B cell (primary cell): ENCODE measurements around the gene GASK1A. TPM values are rescaled to one million over a fixed set of nuclear protein-coding genes. Genes with fewer than 3 reads are reported as not detected.

ENCODE experiments used
- ATAC-seq: fragments of 200-7000 bp; cut with Tn5 transposase; one replicate; pipeline ENCODE4 v1.10.0; 2021; ENCODE audit warnings: low read depth, mild to moderate bottlenecking, moderate number of reproducible peaks, moderate library complexity
- CTCF ChIA-PET: fragments of 350-600 bp; sonication (Branson Sonifier 250); formaldehyde crosslinking; loops from one replicate; lab custom pipeline; 2021; ENCODE audit warnings: antibody characterized with exemption, inconsistent platforms; lab: Charles Lee
- POLR2A ChIA-PET: fragments of 350-600 bp; sonication (Branson Sonifier 250); formaldehyde crosslinking; loops from one replicate; lab custom pipeline; 2021; ENCODE audit warnings: antibody characterized with exemption; lab: Charles Lee
- DNase-seq: peaks from one replicate; pipeline ENCODE4 v3.0.0; 2013
- H2AFZ ChIP-seq: 2 replicates; pipeline ENCODE4 v1.6.1; 2012; ENCODE audit warnings: mild to moderate bottlenecking, low read depth, low read length; ENCODE audit not compliant: insufficient read depth, poor library complexity, severe bottlenecking
- H3K27ac ChIP-seq, 2 donors: 1 replicate in 1 of 2; 2 replicates in 1 of 2; pipeline ENCODE4 v1.5.1; 2012 to 2013; ENCODE audit warnings: low read length in 2 of 2, mild to moderate bottlenecking in 2 of 2, moderate library complexity in 1 of 2
- H3K27me3 ChIP-seq, 4 experiments: fragments of 200-600 bp in 1 of 4; sonication (generic) in 1 of 4; replicated peaks in 1 of 4; 1 replicate in 2 of 4; 2 replicates in 2 of 4; pipeline versions ENCODE4 v1.6.1 to v1.7.0; 2013 to 2016; ENCODE audit warnings: low read length in 3 of 4, mild to moderate bottlenecking in 2 of 4, mixed read lengths in 1 of 4, moderate library complexity in 1 of 4; ENCODE audit not compliant: insufficient read depth in 4 of 4, control insufficient read depth in 3 of 4; ENCODE audit errors: control extremely low read depth in 1 of 4
- H3K36me3 ChIP-seq, 2 experiments: replicated peaks in 1 of 2; 1 replicate in 1 of 2; 2 replicates in 1 of 2; pipeline versions ENCODE4 v1.6.1 to v1.7.1; 2013; ENCODE audit warnings: low read length in 1 of 2; ENCODE audit not compliant: insufficient read depth in 2 of 2, control insufficient read depth in 1 of 2; ENCODE audit errors: control extremely low read depth in 1 of 2, extremely low read depth in 1 of 2
- H3K4me1 ChIP-seq, 2 donors: fragments of 200-600 bp in 1 of 2; sonication (generic) in 1 of 2; 1 replicate in 1 of 2; 2 replicates in 1 of 2; pipeline versions ENCODE4 v1.5.1 to v1.6.1; 2013 to 2017; ENCODE audit warnings: low read length in 2 of 2; ENCODE audit not compliant: control insufficient read depth in 2 of 2, insufficient read depth in 2 of 2
- H3K4me2 ChIP-seq: replicated peaks from 2 replicates; pipeline ENCODE3; 2012; ENCODE audit warnings: mild to moderate bottlenecking, low read depth, low read length; ENCODE audit not compliant: poor library complexity, severe bottlenecking
- H3K4me3 ChIP-seq, 5 experiments: fragments of 200-600 bp in 1 of 5; sonication (generic) in 1 of 5; 1 replicate in 3 of 5; 2 replicates in 2 of 5; pipeline versions ENCODE4 v1.5.1 to v1.7.0; 2011 to 2016; ENCODE audit warnings: low read length in 4 of 5, mild to moderate bottlenecking in 4 of 5, low read depth in 2 of 5, control low read depth in 1 of 5, moderate library complexity in 1 of 5; ENCODE audit not compliant: insufficient read depth in 1 of 5; ENCODE audit errors: control extremely low read depth in 1 of 5, extremely low read depth in 1 of 5
- H3K79me2 ChIP-seq: fragments of 200-600 bp; sonication (generic); one replicate; pipeline ENCODE4 v1.6.0; 2016; ENCODE audit warnings: low read length; ENCODE audit not compliant: control insufficient read depth, insufficient read depth
- H3K9ac ChIP-seq: fragments of 200-600 bp; sonication (generic); 2 replicates; pipeline ENCODE4 v1.6.1; 2017; ENCODE audit warnings: mild to moderate bottlenecking, low read length, moderate library complexity
- H3K9me3 ChIP-seq, 3 donors: one replicate each; pipeline versions ENCODE4 v1.6.1 to v1.7.1; 2013; ENCODE audit warnings: low read length in 2 of 3; ENCODE audit not compliant: control insufficient read depth in 2 of 3, insufficient read depth in 1 of 3; ENCODE audit errors: control extremely low read depth in 1 of 3
- H4K20me1 ChIP-seq: 2 replicates; pipeline ENCODE4 v1.6.0; 2012; ENCODE audit warnings: mild to moderate bottlenecking, low read length; ENCODE audit not compliant: insufficient read depth, control insufficient read depth, poor library complexity, severe bottlenecking
- H3K27ac Mint-ChIP-seq: one replicate; pipeline ENCODE4 v1.8.0; 2021; ENCODE audit warnings: mixed read lengths
- H3K27me3 Mint-ChIP-seq: one replicate; pipeline ENCODE4 v1.8.0; 2021; ENCODE audit warnings: mixed read lengths
- H3K4me1 Mint-ChIP-seq: one replicate; pipeline ENCODE4 v1.8.0; 2021; ENCODE audit warnings: mixed read lengths
- H3K4me3 Mint-ChIP-seq: one replicate; pipeline ENCODE4 v1.8.0; 2021; ENCODE audit warnings: mixed read lengths
- H3K9me3 Mint-ChIP-seq: one replicate; pipeline ENCODE4 v1.8.0; 2022; ENCODE audit warnings: mixed read lengths; ENCODE audit not compliant: insufficient read depth
- EZH2 ChIP-seq: IDR thresholded peaks from 2 replicates; pipeline ENCODE4 v1.6.1; 2012; ENCODE audit warnings: borderline replicate concordance, low read depth, mild to moderate bottlenecking, moderate library complexity, low read length; ENCODE audit not compliant: insufficient read depth, poor library complexity, severe bottlenecking
- WGBS: methylation state at CpG from one replicate; pipeline ENCODE4 v1.1.5; 2013; ENCODE audit warnings: missing lambda C conversion rate; ENCODE audit not compliant: insufficient coverage; 5-methylcytosine and 5-hydroxymethylcytosine counted together
- intact Hi-C: fragments of 100-400 bp; cut with micrococcal nuclease; formaldehyde crosslinking; loops from one replicate; pipeline ENCODE4 v1.10.0; 2022
- polyA plus RNA-seq: library from polyadenylated mRNA; depleted of rRNA; stranded (reverse); fragments of >200 nt; gene quantifications from 2 replicates; pipeline ENCODE4 v1.2.3, GENCODE V29; 2012
- total RNA-seq, 2 donors: library from RNA; stranded (reverse); fragments of 120-200 nt in 1 of 2; gene quantifications; 1 replicate in 1 of 2; 2 replicates in 1 of 2; pipeline versions ENCODE4 v1.2.3 to v1.2.4, GENCODE V29; 2013 to 2022
- TF ChIP-seq, protein P1 (sequence below): fragments of 200-600 bp; IDR thresholded peaks from one replicate; pipeline ENCODE4 v1.8.0; 2022; ENCODE audit warnings: antibody characterized with exemption, mild to moderate bottlenecking

GASK1A gene
- total and polyA plus RNA-seq, 2 donors (not counting 1 experiment from before 2014, with no cell fraction given) = not detected

- Mint-ChIP-seq H3K27me3 (peaks cover 17% of the 10 kb centered on the region), H3K4me1 (peaks cover 3% of the 10 kb centered on the region), H3K9me3 (no peaks in the 10 kb centered on the region), H3K4me3 (no peak overlapping the region), H3K27ac (no peak overlapping the region)
- H3K79me2 ChIP-seq = no peaks in the 10 kb centered on the region
- H3K27me3 ChIP-seq = peaks cover 0 to 4% (median 1%) of the 10 kb centered on the region in 4 experiments
- H3K9me3 ChIP-seq = peaks cover 0 to 36% (median 22%) of the 10 kb centered on the region in 3 donors
- 87% methylated on average over 4 of the region's 6 CpGs for WGBS
- H3K9ac ChIP-seq = no peak overlapping the region
- no peak for ATAC-seq
- no peak overlapping the region for H3K27ac ChIP-seq
- DNase-seq = no peak
- ChIA-PET POLR2A (no interaction called here), CTCF (interaction anchor here (0.7 kb wide), 1 partner anchor 12 kb away, joined by 3 read pairs; no protein-coding TSS in a partner anchor)
- no peak overlapping the region for H3K4me2 ChIP-seq
- TF ChIP-seq EZH2 = no peak
- TF ChIP-seq, protein P1, sequence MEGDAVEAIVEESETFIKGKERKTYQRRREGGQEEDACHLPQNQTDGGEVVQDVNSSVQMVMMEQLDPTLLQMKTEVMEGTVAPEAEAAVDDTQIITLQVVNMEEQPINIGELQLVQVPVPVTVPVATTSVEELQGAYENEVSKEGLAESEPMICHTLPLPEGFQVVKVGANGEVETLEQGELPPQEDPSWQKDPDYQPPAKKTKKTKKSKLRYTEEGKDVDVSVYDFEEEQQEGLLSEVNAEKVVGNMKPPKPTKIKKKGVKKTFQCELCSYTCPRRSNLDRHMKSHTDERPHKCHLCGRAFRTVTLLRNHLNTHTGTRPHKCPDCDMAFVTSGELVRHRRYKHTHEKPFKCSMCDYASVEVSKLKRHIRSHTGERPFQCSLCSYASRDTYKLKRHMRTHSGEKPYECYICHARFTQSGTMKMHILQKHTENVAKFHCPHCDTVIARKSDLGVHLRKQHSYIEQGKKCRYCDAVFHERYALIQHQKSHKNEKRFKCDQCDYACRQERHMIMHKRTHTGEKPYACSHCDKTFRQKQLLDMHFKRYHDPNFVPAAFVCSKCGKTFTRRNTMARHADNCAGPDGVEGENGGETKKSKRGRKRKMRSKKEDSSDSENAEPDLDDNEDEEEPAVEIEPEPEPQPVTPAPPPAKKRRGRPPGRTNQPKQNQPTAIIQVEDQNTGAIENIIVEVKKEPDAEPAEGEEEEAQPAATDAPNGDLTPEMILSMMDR = no peak
- H3K4me3 ChIP-seq = no peak overlapping the region
- intact Hi-C loops = no loop called here
- H3K36me3 ChIP-seq = no peaks in the 10 kb centered on the region
- no peaks in the 10 kb centered on the region for H4K20me1 ChIP-seq
- H2AFZ ChIP-seq = no peak overlapping the region
- H3K4me1 ChIP-seq = peaks cover 0 to 5% of the 10 kb centered on the region in 2 donors
Observed at GRCh38 chr3:43019006-43019809, 40.1 kb downstream of the GASK1A start.

GRCh38 chr3:43019826-43020225, 40.7 kb downstream of the GASK1A start:
- POLR2A ChIA-PET = no interaction called here
- no peaks in the 10 kb centered on the region for H3K79me2 ChIP-seq
- H2AFZ ChIP-seq = no peak overlapping the region
- DNase-seq (no peak), ATAC-seq (no peak)
- no peaks in the 10 kb centered on the region for H3K36me3 ChIP-seq
- Mint-ChIP-seq H3K9me3 (no peaks in the 10 kb centered on the region), H3K4me3 (no peak overlapping the region), H3K27me3 (peaks cover 20% of the 10 kb centered on the region), H3K4me1 (peaks cover 5% of the 10 kb centered on the region), H3K27ac (no peak overlapping the region)
- H3K9me3 ChIP-seq = peaks cover 0 to 30% (median 19%) of the 10 kb centered on the region in 3 donors
- no peak overlapping the region for H3K4me3 ChIP-seq
- H3K27me3 ChIP-seq = peaks cover 0 to 4% (median 1%) of the 10 kb centered on the region in 4 experiments
- no peak overlapping the region for H3K9ac ChIP-seq
- TF ChIP-seq, protein P1 = no peak
- no peak for TF ChIP-seq EZH2
- CTCF ChIA-PET = interaction anchor here (0.7 kb wide), 1 partner anchor 12 kb away, joined by 3 read pairs; no protein-coding TSS in a partner anchor
- H3K4me2 ChIP-seq = no peak overlapping the region
- intact Hi-C loops = no loop called here
- H4K20me1 ChIP-seq = no peaks in the 10 kb centered on the region
- H3K4me1 ChIP-seq = peaks cover 0 to 6% of the 10 kb centered on the region in 2 donors
- no peak overlapping the region for H3K27ac ChIP-seq
